NB4 (cell line): ENCODE measurements around the gene FBRS.

Experiments
- MYC ChIP-seq: IDR thresholded peaks from 2 replicates; pipeline ENCODE4 v1.6.1; 2011; ENCODE audit warnings: low read depth, low read length
- POLR2A ChIP-seq: IDR thresholded peaks from 2 replicates; pipeline ENCODE4 v1.6.1; 2011; ENCODE audit warnings: mild to moderate bottlenecking; ENCODE audit not compliant: insufficient read length; ENCODE audit errors: extremely low read depth
- TF ChIP-seq, protein P1 (sequence below): IDR thresholded peaks from one replicate; pipeline ENCODE4 v1.5.1; 2012; ENCODE audit warnings: low read depth, low read length

DNA sequence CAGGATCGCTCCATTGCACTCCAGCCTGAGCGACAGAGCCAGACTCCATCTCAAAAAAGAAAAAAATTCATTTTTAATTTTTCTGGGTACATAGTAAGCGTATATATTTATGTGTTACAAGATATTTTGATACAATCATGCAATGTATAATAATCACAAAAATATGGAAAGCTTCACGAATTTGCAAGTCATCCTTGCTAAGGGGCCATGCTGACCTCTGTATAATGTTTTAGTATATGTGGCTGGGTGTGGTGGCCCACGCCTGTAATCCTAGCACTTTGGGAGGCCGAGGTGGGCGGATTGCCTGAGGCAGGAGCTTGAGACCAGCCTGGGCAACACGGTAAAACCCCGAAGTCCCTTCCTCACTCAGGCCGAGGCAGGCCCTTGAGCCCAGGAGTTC lies 16.9 kb downstream of the FBRS start:
- TF ChIP-seq, protein P1, sequence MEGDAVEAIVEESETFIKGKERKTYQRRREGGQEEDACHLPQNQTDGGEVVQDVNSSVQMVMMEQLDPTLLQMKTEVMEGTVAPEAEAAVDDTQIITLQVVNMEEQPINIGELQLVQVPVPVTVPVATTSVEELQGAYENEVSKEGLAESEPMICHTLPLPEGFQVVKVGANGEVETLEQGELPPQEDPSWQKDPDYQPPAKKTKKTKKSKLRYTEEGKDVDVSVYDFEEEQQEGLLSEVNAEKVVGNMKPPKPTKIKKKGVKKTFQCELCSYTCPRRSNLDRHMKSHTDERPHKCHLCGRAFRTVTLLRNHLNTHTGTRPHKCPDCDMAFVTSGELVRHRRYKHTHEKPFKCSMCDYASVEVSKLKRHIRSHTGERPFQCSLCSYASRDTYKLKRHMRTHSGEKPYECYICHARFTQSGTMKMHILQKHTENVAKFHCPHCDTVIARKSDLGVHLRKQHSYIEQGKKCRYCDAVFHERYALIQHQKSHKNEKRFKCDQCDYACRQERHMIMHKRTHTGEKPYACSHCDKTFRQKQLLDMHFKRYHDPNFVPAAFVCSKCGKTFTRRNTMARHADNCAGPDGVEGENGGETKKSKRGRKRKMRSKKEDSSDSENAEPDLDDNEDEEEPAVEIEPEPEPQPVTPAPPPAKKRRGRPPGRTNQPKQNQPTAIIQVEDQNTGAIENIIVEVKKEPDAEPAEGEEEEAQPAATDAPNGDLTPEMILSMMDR: no peak
- TF ChIP-seq POLR2A: no peak
- TF ChIP-seq MYC: no peak
